SU-DHL-6 (cell line): ENCODE data around the gene MYMX.

Experiments used
- H2AFZ ChIP-seq: fragments of 200-600 bp; sonication (generic); 2 replicates; pipeline ENCODE4 v1.6.1; 2014; ENCODE audit warnings: low read depth, mild to moderate bottlenecking, moderate library complexity, mixed read lengths, antibody characterized with exemption, low read length; ENCODE audit not compliant: severe bottlenecking
- H3F3A ChIP-seq: fragments of 200-600 bp; shearing (Covaris generic); 2 replicates; pipeline ENCODE4 v1.6.0; 2016; ENCODE audit warnings: antibody characterized with exemption, mild to moderate bottlenecking; ENCODE audit not compliant: insufficient read depth
- H3K27ac ChIP-seq: fragments of 200-600 bp; sonication (generic); 2 replicates; pipeline ENCODE4 v1.5.1; 2016; ENCODE audit warnings: low read depth, mild to moderate bottlenecking, low read length, moderate library complexity, mixed read lengths
- H3K27me3 ChIP-seq: fragments of 200-600 bp; sonication (generic), shearing (Covaris generic); 2 replicates; pipeline ENCODE4 v1.6.0; 2014; ENCODE audit warnings: mild to moderate bottlenecking, low read length
- H3K36me3 ChIP-seq: fragments of 200-600 bp; sonication (generic); 2 replicates; pipeline ENCODE4 v1.6.1; 2014; ENCODE audit warnings: mild to moderate bottlenecking, low read length, mixed read lengths
- H3K4me2 ChIP-seq: fragments of 300-600, 200-600 bp; shearing (Covaris generic), sonication (generic); 2 replicates; pipeline ENCODE4 v1.6.0; 2014; ENCODE audit warnings: low read length, low read depth, mild to moderate bottlenecking; ENCODE audit not compliant: poor library complexity, severe bottlenecking
- H3K4me3 ChIP-seq: fragments of 200-600 bp; sonication (generic); 2 replicates; pipeline ENCODE4 v1.5.1; 2014; ENCODE audit warnings: antibody characterized with exemption, low read length, mild to moderate bottlenecking, mixed read lengths; ENCODE audit not compliant: insufficient read depth, poor library complexity, severe bottlenecking
- H3K79me2 ChIP-seq: fragments of 200-600 bp; sonication (generic); 2 replicates; pipeline ENCODE4 v1.6.1; 2014; ENCODE audit warnings: mild to moderate bottlenecking, low read length, moderate library complexity; ENCODE audit not compliant: insufficient read depth
- H3K9ac ChIP-seq: fragments of 200-600 bp; sonication (generic); 2 replicates; pipeline ENCODE4 v1.7.0; 2014; ENCODE audit warnings: mild to moderate bottlenecking, low read length
- H3K9me2 ChIP-seq: fragments of 200-600 bp; sonication (generic); replicated peaks from 2 replicates; pipeline ENCODE4 v1.6.1; 2014; ENCODE audit warnings: low read length; ENCODE audit not compliant: insufficient read depth
- H3K9me3 ChIP-seq: fragments of 200-600 bp; sonication (generic); 2 replicates; pipeline ENCODE4 v1.6.1; 2014; ENCODE audit warnings: low read length, mixed read lengths; ENCODE audit not compliant: insufficient read depth
- H4K20me1 ChIP-seq: fragments of 200-600 bp; sonication (generic); 2 replicates; pipeline ENCODE4 v1.6.1; 2014; ENCODE audit warnings: low read depth, mild to moderate bottlenecking, antibody characterized with exemption, low read length, moderate library complexity, mixed read lengths
- CTCF ChIP-seq: fragments of 200-600 bp; sonication (generic); IDR thresholded peaks from one replicate; pipeline ENCODE4 v1.5.1; 2017; ENCODE audit warnings: antibody characterized with exemption, mild to moderate bottlenecking, low read length, moderate library complexity; ENCODE audit not compliant: insufficient read depth, poor library complexity, severe bottlenecking
- EZH2phosphoT487 ChIP-seq: fragments of 200-600 bp; sonication (generic), shearing (Covaris generic); conservative IDR thresholded peaks from 2 replicates; pipeline ENCODE4 v1.6.1; 2018; ENCODE audit warnings: mild to moderate bottlenecking, antibody characterized with exemption, low read length, moderate library complexity, mixed read lengths

The MYMX gene

DNA sequence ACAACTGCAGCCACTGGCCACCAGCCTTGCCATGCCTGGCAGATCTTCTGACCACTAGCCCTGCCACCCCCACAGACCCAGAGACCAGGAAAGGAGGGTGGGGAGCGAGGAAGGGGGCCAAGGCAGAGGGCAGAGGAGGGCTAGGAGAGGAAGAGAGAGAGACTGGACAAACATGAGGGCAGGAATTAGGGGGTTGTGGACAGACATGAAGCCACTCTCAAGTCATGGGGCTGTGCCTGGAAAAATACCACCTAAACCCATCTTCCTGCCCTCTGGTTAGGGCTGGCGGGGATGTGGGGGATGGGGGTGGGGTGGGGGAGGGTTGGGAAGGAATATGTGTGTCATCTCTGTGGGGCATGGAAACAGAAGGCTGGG lies 5.2 kb downstream of the MYMX start:
- H3K9me3 ChIP-seq = no peaks in the 10 kb centered on the region
- H3F3A ChIP-seq = peaks cover 14% of the 10 kb centered on the region
- no peaks in the 10 kb centered on the region for H4K20me1 ChIP-seq
- H3K9me2 ChIP-seq = no peaks in the 10 kb centered on the region
- H2AFZ ChIP-seq = no peak overlapping the region
- H3K4me2 ChIP-seq = no peak overlapping the region
- TF ChIP-seq CTCF = no peak
- TF ChIP-seq EZH2phosphoT487 = no peak
- H3K79me2 ChIP-seq = peaks cover 34% of the 10 kb centered on the region
- no peak overlapping the region for H3K27ac ChIP-seq
- H3K27me3 ChIP-seq = no peaks in the 10 kb centered on the region
- H3K9ac ChIP-seq = no peak overlapping the region; the same call in 1 of the 2 replicates
- H3K4me3 ChIP-seq = no peak overlapping the region
- H3K36me3 ChIP-seq = no peaks in the 10 kb centered on the region

GRCh38 chr6:44222486-44223318 lies 6.0 kb downstream of the MYMX start:
- Histone ChIP-seq H3K9me3 (no peaks in the 10 kb centered on the region), H2AFZ (peak overlapping the region; percentile 52), H3K27ac (no peak overlapping the region), H3F3A (peaks cover 14% of the 10 kb centered on the region), H4K20me1 (no peaks in the 10 kb centered on the region), H3K9me2 (no peaks in the 10 kb centered on the region), H3K9ac (peak overlapping the region; percentile 83), H3K27me3 (no peaks in the 10 kb centered on the region), H3K79me2 (peaks cover 40% of the 10 kb centered on the region), H3K36me3 (no peaks in the 10 kb centered on the region), H3K4me2 (peak overlapping the region; percentile 66), H3K4me3 (peak overlapping the region; percentile 81)
- TF ChIP-seq EZH2phosphoT487 = no peak
- no peak for TF ChIP-seq CTCF

DNA sequence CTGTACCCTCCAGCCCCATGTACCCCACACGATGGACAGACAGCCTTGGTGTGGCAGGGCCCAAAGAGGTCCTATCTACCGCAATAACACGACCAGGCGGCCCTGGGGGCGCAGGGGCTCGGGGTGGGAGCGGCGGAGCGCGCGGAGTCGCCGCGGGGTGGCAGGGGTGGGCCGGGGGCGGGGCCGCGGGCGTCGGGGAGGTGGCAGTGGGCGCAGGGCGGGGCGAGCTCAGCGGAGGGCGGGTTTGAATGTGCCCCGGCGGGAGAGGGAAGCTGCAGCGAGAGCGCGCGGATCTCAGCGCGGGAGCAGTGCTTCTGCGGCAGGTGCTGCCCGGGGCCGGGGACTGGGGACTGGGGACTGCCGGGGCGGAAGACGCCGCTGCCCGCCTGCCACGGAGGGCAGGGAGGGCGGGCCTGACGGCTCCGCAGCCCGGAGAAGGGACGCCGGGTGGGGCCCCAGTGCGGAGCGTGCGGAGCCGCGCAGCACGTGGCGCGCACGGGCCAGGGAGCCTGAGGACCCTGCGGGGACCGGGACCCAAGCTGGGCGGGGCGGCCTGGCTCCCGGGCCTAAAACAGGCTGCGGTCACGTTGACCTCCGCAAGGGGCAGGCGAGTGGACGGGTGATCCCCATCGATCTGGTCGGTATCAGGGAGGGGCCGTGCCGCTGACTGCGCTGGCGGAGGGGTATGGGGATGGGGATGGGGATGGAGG lies 6.7 kb downstream of the MYMX start, which contains the start of gene SLC29A1:
Gene SLC29A1 (plus strand): TSS at position 277 of the 710 bp plus-strand sequence. CDS start 3,719 bp downstream, outside the sequence.
- H2AFZ ChIP-seq = peak within 1 kb of the TSS; percentile 65
- H3K4me2 ChIP-seq = peak within 1 kb of the TSS; percentile 66
- no peaks in the 10 kb centered on the region for H4K20me1 ChIP-seq
- no peaks in the 10 kb centered on the region for H3K9me3 ChIP-seq
- H3K9ac ChIP-seq = peak within 1 kb of the TSS; percentile 83
- no peaks in the 10 kb centered on the region for H3K9me2 ChIP-seq
- H3K27me3 ChIP-seq = no peaks in the 10 kb centered on the region
- peak within 1 kb of the TSS; percentile 65 for H3K27ac ChIP-seq
- H3K36me3 ChIP-seq = no peaks in the 10 kb centered on the region
- peak within 1 kb of the TSS; percentile 81 for H3K4me3 ChIP-seq
- H3K79me2 ChIP-seq = peaks cover 40% of the 10 kb centered on the region
- TF ChIP-seq EZH2phosphoT487 = no peak
- peak; percentile 18 for TF ChIP-seq CTCF
- peaks cover 11% of the 10 kb centered on the region for H3F3A ChIP-seq
